ENCODE measurements around the gene THSD7B. TPM values are rescaled to one million over a fixed set of nuclear protein-coding genes. Genes with fewer than 3 reads are reported as not detected.

THSD7B gene
- total and polyA plus RNA-seq, 2 of the 8 experiments (the other 6 are each of a cell fraction or from before 2014, with no cell fraction given), result 0.60 to 2.9 TPM

DNA sequence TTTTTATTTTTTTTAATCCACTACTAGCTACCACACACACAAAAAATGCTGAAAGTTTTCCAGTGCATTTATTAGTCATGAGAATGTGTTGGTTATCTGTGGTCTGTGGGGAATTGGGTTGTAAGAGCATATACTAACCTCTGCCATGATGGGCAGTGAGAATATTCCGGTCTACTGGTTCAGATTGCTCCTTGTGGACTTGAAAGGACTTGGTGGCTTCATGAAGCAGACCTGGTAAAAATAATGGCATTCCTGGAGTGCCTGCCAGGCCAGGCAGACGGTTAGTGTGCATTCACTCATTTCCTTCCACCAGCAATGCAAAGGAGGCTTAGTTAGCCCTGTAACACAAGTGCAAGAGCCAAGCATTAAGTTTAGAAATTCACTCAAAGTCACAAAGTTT lies 150.8 kb downstream of the THSD7B start:
- WGBS, 2 experiments (ENCODE audit: extremely low coverage in 1 of 2, insufficient coverage in 1 of 2, insufficient read length in 1 of 2, insufficient replicate concordance in 2 of 2, low coverage in 1 of 2, low lambda C conversion rate in 2 of 2, missing lambda C conversion rate in 1 of 2), result 87% methylated on average over 2 of the region's 2 CpGs; no CpG with 5 or more reads in 1 of the 2 experiments
- CTCF ChIA-PET (ENCODE audit: partially characterized antibody), result no interaction called here
- H3K4me3 ChIP-seq (ENCODE audit: extremely low read depth in 1 of 4, insufficient read depth in 2 of 4, low read depth in 3 of 4, low read length in 4 of 4), result no peak overlapping the region

More for the DNA sequence above, 150.8 kb downstream of the THSD7B start:
- Histone ChIP-seq H3K23ac (ENCODE audit: insufficient read length) (no peak overlapping the region), H3K23me2 (ENCODE audit: low read depth, low read length) (no peaks in the 10 kb centered on the region), H3K9ac (replicated peaks in 1 of 4; ENCODE audit: extremely low read depth in 1 of 4, low read depth in 3 of 4, low read length in 3 of 4) (no peak overlapping the region), H3K9me3 (ENCODE audit: insufficient read depth in 2 of 2, low read depth in 1 of 2, low read length in 1 of 2) (no peaks in the 10 kb centered on the region), H3K4me1 (replicated peaks in 1 of 4; ENCODE audit: control insufficient read depth in 3 of 4, insufficient read depth in 4 of 4, low read length in 3 of 4) (no peaks in the 10 kb centered on the region), H3K79me1 (ENCODE audit: low read depth, low read length) (no peaks in the 10 kb centered on the region), H2AFZ (ENCODE audit: low read length) (no peak overlapping the region), H4K20me1 (replicated peaks in 1 of 2; ENCODE audit: control insufficient read depth in 1 of 2, insufficient read depth in 2 of 2, low read length in 2 of 2) (no peaks in the 10 kb centered on the region), H4K91ac (replicated peaks; ENCODE audit: insufficient read length, low read length) (no peak overlapping the region), H2BK15ac (ENCODE audit: low read length) (no peak overlapping the region), H3K4me2 (ENCODE audit: insufficient read depth in 1 of 2, low read depth in 2 of 2, low read length in 2 of 2) (no peak overlapping the region), H3K56ac (replicated peaks; ENCODE audit: insufficient read length, low read depth, low read length) (no peak overlapping the region), H3K36me3 (ENCODE audit: control insufficient read depth in 2 of 4, insufficient read depth in 4 of 4, low read length in 3 of 4) (no peaks in the 10 kb centered on the region), H2BK12ac (ENCODE audit: low read depth, low read length) (no peak overlapping the region), H3K14ac (ENCODE audit: insufficient read length) (no peak overlapping the region), H3K27ac (ENCODE audit: low read depth, low read length) (no peak overlapping the region), H4K5ac (ENCODE audit: insufficient read length, low read depth, low read length) (no peak overlapping the region), H3K18ac (ENCODE audit: extremely low read depth, low read length) (no peak overlapping the region), H2AK5ac (ENCODE audit: low read depth, low read length) (no peak overlapping the region), H3K27me3 (replicated peaks in 1 of 4; ENCODE audit: control insufficient read depth in 3 of 4, extremely low read depth in 1 of 4, insufficient read depth in 3 of 4, low read length in 3 of 4) (no peaks in the 10 kb centered on the region), H2BK20ac (ENCODE audit: low read length) (no peak overlapping the region), H2BK120ac (replicated peaks; ENCODE audit: low read depth, low read length) (no peak overlapping the region), H4K8ac (ENCODE audit: extremely low read depth, insufficient read depth, low read length) (no peak overlapping the region), H2BK5ac (ENCODE audit: low read depth, low read length) (no peak overlapping the region), H3K4ac (replicated peaks; ENCODE audit: insufficient read length, low read depth, low read length) (no peak overlapping the region), H3K79me2 (ENCODE audit: control insufficient read depth in 1 of 2, insufficient read depth in 2 of 2, low read length in 2 of 2) (no peaks in the 10 kb centered on the region)
- POLR2A ChIA-PET (ENCODE audit: partially characterized antibody), result no interaction called here
- no peak for TF ChIP-seq NRF1 (IDR thresholded peaks at IDR 0.05; ENCODE audit: low read depth, low read length)
- no peak for TF ChIP-seq YY1 (IDR thresholded peaks at IDR 0.05; ENCODE audit: low read depth, low read length)
- TF ChIP-seq E2F6 (IDR thresholded peaks at IDR 0.05), result no peak
- no peak for DNase-seq (ENCODE audit: low read depth in 1 of 2, low spot score in 2 of 2)
- FAIRE-seq, result no peak
